OCI-LY3 (cell line): Measurements from ENCODE around the gene BNC2.

Source experiments
- H2AFZ ChIP-seq: fragments of 200-600, 300-600 bp; shearing (Covaris generic); 2 replicates; pipeline ENCODE4 v1.6.0; 2014; ENCODE audit warnings: antibody characterized with exemption, low read depth, low read length
- H3K27ac ChIP-seq: fragments of 200-600, 300-600 bp; sonication (generic); 2 replicates; pipeline ENCODE4 v1.5.1; 2014; ENCODE audit warnings: mild to moderate bottlenecking, low read length, moderate library complexity, mixed read lengths
- H3K27me3 ChIP-seq: fragments of 200-600, 300-600 bp; sonication (generic); 2 replicates; pipeline ENCODE4 v1.6.1; 2014; ENCODE audit warnings: low read depth, low read length, mixed read lengths
- H3K36me3 ChIP-seq: fragments of 200-600, 300-600 bp; sonication (generic); replicated peaks from 2 replicates; pipeline ENCODE3; 2014; ENCODE audit warnings: low read depth, low read length, mixed read lengths
- H3K4me1 ChIP-seq: fragments of 300-600, 200-600 bp; sonication (generic); 2 replicates; pipeline ENCODE4 v1.6.1; 2014; ENCODE audit warnings: low read length, mixed read lengths
- H3K4me2 ChIP-seq: fragments of 200-600, 300-600 bp; sonication (generic); 2 replicates; pipeline ENCODE4 v1.6.1; 2014; ENCODE audit warnings: low read length, mixed read lengths
- H3K4me3 ChIP-seq: fragments of 300-600, 200-600 bp; sonication (generic); 2 replicates; pipeline ENCODE4 v1.5.1; 2014; ENCODE audit warnings: antibody characterized with exemption, mild to moderate bottlenecking, low read length, moderate library complexity
- H3K79me2 ChIP-seq: fragments of 300-600, 200-600 bp; shearing (Covaris generic); 2 replicates; pipeline ENCODE4 v1.6.1; 2014; ENCODE audit warnings: mild to moderate bottlenecking, low read length, mixed read lengths
- H3K9ac ChIP-seq: fragments of 300-600, 200-600 bp; shearing (Covaris generic); 2 replicates; pipeline ENCODE4 v1.6.0; 2014; ENCODE audit warnings: mild to moderate bottlenecking, low read length, moderate library complexity
- H3K9me3 ChIP-seq: fragments of 200-600, 300-600 bp; shearing (Covaris generic); 2 replicates; pipeline ENCODE4 v1.6.1; 2014; ENCODE audit warnings: low read length, mixed read lengths; ENCODE audit not compliant: insufficient read depth
- H4K20me1 ChIP-seq: fragments of 200-600, 300-600 bp; sonication (generic); 2 replicates; pipeline ENCODE4 v1.6.1; 2016; ENCODE audit warnings: low read length, mixed read lengths; ENCODE audit not compliant: insufficient read depth
- CTCF ChIP-seq: fragments of 200-600, 300-600 bp; sonication (generic); IDR thresholded peaks from 2 replicates; pipeline ENCODE4 v1.5.1; 2014; ENCODE audit warnings: antibody characterized with exemption, low read length, low read depth
- EZH2phosphoT487 ChIP-seq: fragments of 200-600 bp; shearing (Covaris generic); IDR thresholded peaks from 2 replicates; pipeline ENCODE4 v1.6.1; 2018; ENCODE audit warnings: antibody characterized with exemption, mixed run types, low read depth

Gene BNC2

GRCh38 chr9:16429671-16430070, 440.8 kb downstream of the BNC2 start:
- H3K27me3 ChIP-seq = no peaks in the 10 kb centered on the region
- H3K27ac ChIP-seq = no peak overlapping the region
- no peak overlapping the region for H2AFZ ChIP-seq
- no peak overlapping the region for H3K9ac ChIP-seq
- H3K4me3 ChIP-seq = no peak overlapping the region
- no peaks in the 10 kb centered on the region for H3K4me1 ChIP-seq
- H4K20me1 ChIP-seq = no peaks in the 10 kb centered on the region
- no peaks in the 10 kb centered on the region for H3K79me2 ChIP-seq
- H3K4me2 ChIP-seq = no peak overlapping the region
- H3K9me3 ChIP-seq = no peaks in the 10 kb centered on the region
- H3K36me3 ChIP-seq = no peaks in the 10 kb centered on the region
- TF ChIP-seq CTCF (no peak), EZH2phosphoT487 (no peak)

- Histone ChIP-seq H2AFZ (no peak overlapping the region), H3K4me1 (no peaks in the 10 kb centered on the region), H3K36me3 (no peaks in the 10 kb centered on the region), H3K9ac (no peak overlapping the region), H3K9me3 (no peaks in the 10 kb centered on the region), H3K4me2 (no peak overlapping the region), H3K79me2 (no peaks in the 10 kb centered on the region), H4K20me1 (no peaks in the 10 kb centered on the region), H3K27ac (no peak overlapping the region), H3K27me3 (no peaks in the 10 kb centered on the region), H3K4me3 (no peak overlapping the region)
- TF ChIP-seq EZH2phosphoT487 (no peak), CTCF (no peak)
These were observed 442.5 kb downstream of the BNC2 start for GRCh38 chr9:16427873-16428427.

GRCh38 chr9:16426716-16427115, 443.8 kb downstream of the BNC2 start:
- no peak overlapping the region for H2AFZ ChIP-seq
- no peaks in the 10 kb centered on the region for H3K4me1 ChIP-seq
- H3K27ac ChIP-seq = no peak overlapping the region
- H3K4me2 ChIP-seq = no peak overlapping the region
- H3K9ac ChIP-seq = no peak overlapping the region
- H3K4me3 ChIP-seq = no peak overlapping the region
- no peaks in the 10 kb centered on the region for H4K20me1 ChIP-seq
- no peaks in the 10 kb centered on the region for H3K9me3 ChIP-seq
- H3K36me3 ChIP-seq = no peaks in the 10 kb centered on the region
- H3K79me2 ChIP-seq = no peaks in the 10 kb centered on the region
- no peak for TF ChIP-seq EZH2phosphoT487
- TF ChIP-seq CTCF = no peak
- no peaks in the 10 kb centered on the region for H3K27me3 ChIP-seq

- Histone ChIP-seq H3K9ac (no peak overlapping the region), H3K27ac (no peak overlapping the region), H3K4me2 (no peak overlapping the region), H3K27me3 (no peaks in the 10 kb centered on the region), H3K4me3 (no peak overlapping the region), H4K20me1 (no peaks in the 10 kb centered on the region), H3K9me3 (no peaks in the 10 kb centered on the region), H2AFZ (no peak overlapping the region), H3K4me1 (no peaks in the 10 kb centered on the region), H3K36me3 (no peaks in the 10 kb centered on the region), H3K79me2 (no peaks in the 10 kb centered on the region)
- TF ChIP-seq CTCF = no peak
- TF ChIP-seq EZH2phosphoT487 = no peak
These were observed 444.8 kb downstream of the BNC2 start for GRCh38 chr9:16425562-16426231.
